IPS-18c (cell line): ENCODE results near the gene ELOVL1.

ENCODE experiments used
- H3K4me3 ChIP-seq: 2 replicates; pipeline ENCODE4 v1.7.0; 2013; ENCODE audit warnings: low read depth, mild to moderate bottlenecking, low read length, moderate library complexity; ENCODE audit not compliant: insufficient read depth
- H3K9me3 ChIP-seq: one replicate; pipeline ENCODE4 v1.6.1; 2013; ENCODE audit warnings: mild to moderate bottlenecking, low read length, moderate library complexity; ENCODE audit not compliant: control insufficient read depth, insufficient read depth

The ELOVL1 gene

DNA sequence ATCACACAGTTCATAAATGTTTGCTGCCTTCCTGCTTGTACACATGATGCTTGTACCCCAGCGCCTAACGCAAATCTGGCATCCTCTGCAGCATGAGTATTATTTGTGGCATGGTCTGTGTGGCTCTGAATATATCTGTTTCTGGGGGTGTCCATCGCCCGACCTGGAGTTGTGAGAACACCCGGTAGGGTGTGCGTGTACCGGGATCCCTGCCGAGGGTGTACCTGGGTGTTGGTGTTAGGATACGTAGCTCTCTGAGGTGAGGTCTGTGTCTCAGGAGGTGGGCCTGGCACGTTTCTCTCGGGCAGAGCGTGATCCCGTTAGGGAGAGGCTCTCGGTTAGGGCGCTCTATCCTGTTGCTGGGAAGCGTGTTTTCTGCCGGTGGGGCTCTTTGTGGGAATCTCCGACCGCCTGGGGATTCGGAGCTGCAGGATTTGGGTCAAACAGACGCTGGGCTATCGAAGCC, 19.4 kb downstream of the ELOVL1 start:
- Histone ChIP-seq H3K4me3 (peak overlapping the region; percentile 73), H3K9me3 (peaks cover 2% of the 10 kb centered on the region)

GRCh38 chr1:43346636-43347035, 21.2 kb downstream of the ELOVL1 start:
- H3K4me3 ChIP-seq: no peak overlapping the region

DNA sequence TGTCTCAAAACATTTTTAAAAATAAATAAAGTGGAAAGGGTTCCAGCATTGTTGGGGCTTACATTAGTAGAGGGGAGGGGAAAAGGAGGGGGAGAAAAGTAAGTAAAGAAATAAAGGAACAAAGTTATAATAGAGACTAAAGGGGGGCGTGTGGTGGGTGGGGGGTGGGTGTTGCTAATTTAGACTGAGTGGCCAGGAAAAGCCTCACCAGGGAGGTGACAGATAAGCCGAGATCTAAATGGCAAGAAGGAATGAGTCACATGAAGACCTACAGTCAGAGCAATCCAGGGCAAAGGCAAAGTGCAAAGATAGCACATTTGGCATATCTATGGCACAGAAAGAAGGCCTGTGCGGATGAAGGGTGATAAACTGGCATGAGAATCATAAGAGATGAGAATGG, 22.7 kb downstream of the ELOVL1 start:
- peaks cover 2% of the 10 kb centered on the region for H3K9me3 ChIP-seq
- H3K4me3 ChIP-seq: no peak overlapping the region

More at GRCh38 chr1:43346636-43347035, 21.2 kb downstream of the ELOVL1 start:
- H3K9me3 ChIP-seq: peaks cover 2% of the 10 kb centered on the region

- H3K4me3 ChIP-seq: no peak overlapping the region
These were observed 23.5 kb downstream of the ELOVL1 start for GRCh38 chr1:43344267-43344850.

GRCh38 chr1:43340559-43340958, 27.3 kb downstream of the ELOVL1 start:
- H3K9me3 ChIP-seq: no peaks in the 10 kb centered on the region
- H3K4me3 ChIP-seq: no peak overlapping the region

More at GRCh38 chr1:43344267-43344850, 23.5 kb downstream of the ELOVL1 start:
- H3K9me3 ChIP-seq: peaks cover 2% of the 10 kb centered on the region

- Histone ChIP-seq H3K9me3 (no peaks in the 10 kb centered on the region), H3K4me3 (no peak overlapping the region)
These were observed 28.1 kb downstream of the ELOVL1 start for GRCh38 chr1:43339584-43340232.

- Histone ChIP-seq H3K9me3 (no peaks in the 10 kb centered on the region), H3K4me3 (no peak overlapping the region)
These were observed 29.8 kb downstream of the ELOVL1 start for GRCh38 chr1:43338001-43338400.

DNA sequence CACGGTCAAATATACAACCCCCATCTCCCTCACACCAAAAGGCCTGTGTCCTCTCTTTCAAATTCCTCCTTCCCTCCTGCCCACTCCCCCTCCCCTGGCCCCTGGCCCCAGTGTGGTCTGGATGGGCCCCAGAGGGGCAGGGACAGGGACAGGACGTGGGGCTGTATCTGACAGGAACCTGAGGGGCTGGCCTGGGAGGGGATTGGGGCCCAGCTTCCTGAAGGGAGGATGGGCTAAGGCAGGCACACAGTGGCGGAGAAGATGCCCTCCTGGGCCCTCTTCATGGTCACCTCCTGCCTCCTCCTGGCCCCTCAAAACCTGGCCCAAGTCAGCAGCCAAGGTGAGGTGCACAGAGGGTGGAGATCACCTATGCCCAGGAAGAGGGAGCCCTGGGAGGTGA, 30.2 kb downstream of the ELOVL1 start, which contains the start of gene MPL:
Gene MPL, plus strand, starts transcription at position 231 of the 400 bp plus-strand sequence. Its CDS starts 31 bp downstream, at position 262.
- Histone ChIP-seq H3K4me3 (no peak within 1 kb of the TSS), H3K9me3 (no peaks in the 10 kb centered on the region)

DNA sequence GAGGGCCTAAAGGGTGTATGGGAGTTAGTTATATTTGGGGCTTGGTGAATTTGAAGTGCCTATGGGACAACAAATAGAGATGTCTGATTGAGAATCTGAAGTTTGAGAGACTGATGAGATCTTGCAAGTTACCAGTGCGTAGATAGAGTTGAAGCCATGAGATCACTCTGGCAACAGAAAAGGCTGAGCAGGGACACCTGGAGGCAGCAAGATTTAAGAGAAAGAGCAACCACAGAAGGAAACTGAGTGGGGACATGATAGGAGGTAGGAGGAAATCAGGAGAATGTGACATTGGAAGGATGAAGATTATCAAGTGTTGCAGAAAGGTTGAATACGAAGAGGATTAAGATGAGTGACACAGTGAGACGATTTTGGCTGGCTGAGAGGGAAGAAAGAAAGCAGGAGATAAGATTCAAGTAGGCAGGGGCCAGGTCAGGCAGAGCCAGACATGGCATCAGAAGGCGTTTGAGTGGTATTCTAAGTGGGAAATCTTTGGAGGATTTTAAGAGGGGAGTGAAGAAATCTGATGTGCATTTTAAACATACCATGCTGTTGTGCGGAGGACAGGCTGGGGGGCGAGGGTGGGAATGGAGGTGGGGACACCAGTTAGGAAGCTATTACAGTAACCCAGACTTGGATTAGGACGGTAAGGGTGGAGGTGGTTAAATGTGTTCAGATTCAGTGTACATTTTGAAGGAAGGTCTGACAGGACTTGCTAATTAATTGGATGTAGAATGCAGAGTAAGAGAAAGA, 33.2 kb downstream of the ELOVL1 start:
- Histone ChIP-seq H3K4me3 (no peak overlapping the region), H3K9me3 (no peaks in the 10 kb centered on the region)

DNA sequence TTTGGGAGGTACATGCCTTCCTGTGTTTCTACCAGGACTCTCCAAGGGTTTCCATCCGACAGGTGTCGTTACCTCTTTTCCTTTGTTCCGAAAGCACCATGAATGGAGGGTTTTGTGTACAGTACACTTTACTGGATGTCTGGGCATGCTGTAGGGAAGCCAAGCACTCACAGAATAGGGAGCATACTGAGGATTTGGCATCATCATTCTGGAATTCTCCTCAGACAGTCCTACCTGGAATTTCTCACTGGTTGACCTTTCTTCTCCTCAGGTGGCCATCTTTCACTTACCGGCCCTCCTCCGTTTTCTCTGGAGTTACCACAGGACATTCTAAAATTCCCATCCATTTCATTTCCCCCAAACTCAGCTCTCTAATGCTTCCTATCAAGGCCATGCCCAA, 36.1 kb downstream of the ELOVL1 start:
- H3K4me3 ChIP-seq: no peak overlapping the region
- H3K9me3 ChIP-seq: no peaks in the 10 kb centered on the region

- Histone ChIP-seq H3K9me3 (no peaks in the 10 kb centered on the region), H3K4me3 (no peak overlapping the region)
These were observed 37.6 kb downstream of the ELOVL1 start for GRCh38 chr1:43329995-43330751.

GRCh38 chr1:43327549-43328292, 40.1 kb downstream of the ELOVL1 start:
- Histone ChIP-seq H3K9me3 (no peaks in the 10 kb centered on the region), H3K4me3 (no peak overlapping the region)

- H3K4me3 ChIP-seq: no peak overlapping the region
- no peaks in the 10 kb centered on the region for H3K9me3 ChIP-seq
These were observed 42.4 kb downstream of the ELOVL1 start for GRCh38 chr1:43325381-43325780.

DNA sequence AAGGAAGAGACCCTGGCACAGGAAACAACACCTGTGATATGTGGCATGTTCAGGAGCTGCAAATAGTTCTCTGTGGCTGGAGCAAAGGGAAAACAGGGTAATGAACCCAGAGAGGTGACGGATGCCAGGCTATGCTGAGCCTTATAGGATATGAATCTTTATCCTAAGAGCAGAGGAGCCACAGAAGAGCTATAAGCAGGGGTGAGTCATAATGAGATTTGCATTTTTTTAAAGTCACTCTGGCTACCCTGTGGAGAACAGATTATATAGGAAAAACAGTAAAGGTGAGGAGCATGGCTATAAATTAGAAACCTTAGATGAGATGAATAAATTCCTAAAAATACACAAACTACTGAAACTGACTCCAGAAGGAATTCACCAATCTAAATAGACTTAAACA, 43.0 kb downstream of the ELOVL1 start:
- Histone ChIP-seq H3K9me3 (no peaks in the 10 kb centered on the region), H3K4me3 (no peak overlapping the region)

DNA sequence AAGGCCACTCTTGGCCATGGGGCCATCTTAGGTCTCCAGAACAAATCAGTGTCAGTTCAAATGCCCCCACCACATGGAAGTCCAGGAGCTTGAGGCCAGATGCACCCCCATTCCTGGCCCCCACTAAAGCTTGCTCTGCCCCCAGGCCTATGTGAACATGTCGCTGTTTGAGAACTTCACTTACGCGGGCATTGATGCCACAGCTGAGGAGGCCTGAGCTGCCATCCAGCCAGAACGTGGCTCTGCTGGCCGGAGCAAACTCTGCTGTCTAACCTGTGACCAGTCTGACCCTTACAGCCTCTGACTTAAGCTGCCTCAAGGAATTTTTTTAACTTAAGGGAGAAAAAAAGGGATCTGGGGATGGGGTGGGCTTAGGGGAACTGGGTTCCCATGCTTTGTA, 45.3 kb downstream of the ELOVL1 start:
- H3K9me3 ChIP-seq: no peaks in the 10 kb centered on the region
- H3K4me3 ChIP-seq: no peak overlapping the region

- Histone ChIP-seq H3K9me3 (no peaks in the 10 kb centered on the region), H3K4me3 (no peak overlapping the region)
These were observed 46.4 kb downstream of the ELOVL1 start for GRCh38 chr1:43321331-43321891.
